ENCODE results near the gene HBQ1.
"Not testable (repeated sequence)": the region's sequence is repeated elsewhere in the genome, so short reads cannot be mapped to it uniquely, and the experiment has no call there.

The HBQ1 gene

DNA sequence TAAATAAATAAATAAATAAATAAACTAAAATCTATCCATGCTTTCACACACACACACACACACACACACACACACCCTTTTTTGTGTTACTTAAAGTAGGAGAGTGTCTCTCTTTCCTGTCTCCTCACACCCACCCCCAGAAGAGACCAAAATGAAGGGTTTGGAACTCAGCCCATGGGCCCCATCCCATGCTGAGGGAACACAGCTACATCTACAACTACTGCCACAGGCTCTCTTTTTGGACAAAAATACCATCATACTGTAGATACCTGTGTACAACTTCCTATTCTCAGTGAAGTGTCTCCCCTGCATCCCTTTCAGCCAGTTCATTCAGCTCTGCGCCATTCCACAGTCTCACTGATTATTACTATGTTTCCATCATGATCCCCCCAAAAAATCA is 9.5 kb upstream of the HBQ1 start:
- Histone ChIP-seq H3K9me3 (ENCODE audit: low read length) (no peaks in the 10 kb centered on the region), H3K4me1 (ENCODE audit: insufficient read depth, low read length) (peaks cover 3% of the 10 kb centered on the region), H3K27ac (ENCODE audit: low read depth, low read length) (no peak overlapping the region), H3K36me3 (ENCODE audit: insufficient read depth, low read length) (no peaks in the 10 kb centered on the region), H3K9ac (ENCODE audit: low read length) (no peak overlapping the region), H3K27me3 (ENCODE audit: control insufficient read depth in 1 of 2, insufficient read depth in 2 of 2, low read length in 2 of 2) (peaks cover 45 to 68% of the 10 kb centered on the region in 2 donors), H3K4me3 (ENCODE audit: low read depth in 1 of 2, low read length in 2 of 2) (no peak overlapping the region)

DNA sequence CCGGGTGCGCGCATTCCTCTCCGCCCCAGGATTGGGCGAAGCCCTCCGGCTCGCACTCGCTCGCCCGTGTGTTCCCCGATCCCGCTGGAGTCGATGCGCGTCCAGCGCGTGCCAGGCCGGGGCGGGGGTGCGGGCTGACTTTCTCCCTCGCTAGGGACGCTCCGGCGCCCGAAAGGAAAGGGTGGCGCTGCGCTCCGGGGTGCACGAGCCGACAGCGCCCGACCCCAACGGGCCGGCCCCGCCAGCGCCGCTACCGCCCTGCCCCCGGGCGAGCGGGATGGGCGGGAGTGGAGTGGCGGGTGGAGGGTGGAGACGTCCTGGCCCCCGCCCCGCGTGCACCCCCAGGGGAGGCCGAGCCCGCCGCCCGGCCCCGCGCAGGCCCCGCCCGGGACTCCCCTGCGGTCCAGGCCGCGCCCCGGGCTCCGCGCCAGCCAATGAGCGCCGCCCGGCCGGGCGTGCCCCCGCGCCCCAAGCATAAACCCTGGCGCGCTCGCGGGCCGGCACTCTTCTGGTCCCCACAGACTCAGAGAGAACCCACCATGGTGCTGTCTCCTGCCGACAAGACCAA is 7.8 kb upstream of the HBQ1 start, which contains the start of gene HBA2:
Gene HBA2 (plus strand): TSS at position 503 of the 568 bp plus-strand sequence. CDS start 37 bp downstream, at position 540.
- not testable (repeated sequence) for H3K36me3 ChIP-seq (ENCODE audit: insufficient read depth, low read length); H3K27ac ChIP-seq (ENCODE audit: low read depth, low read length)
- peaks cover 32 to 58% of the 10 kb centered on the region in 2 donors for H3K27me3 ChIP-seq (ENCODE audit: control insufficient read depth in 1 of 2, insufficient read depth in 2 of 2, low read length in 2 of 2)

DNA sequence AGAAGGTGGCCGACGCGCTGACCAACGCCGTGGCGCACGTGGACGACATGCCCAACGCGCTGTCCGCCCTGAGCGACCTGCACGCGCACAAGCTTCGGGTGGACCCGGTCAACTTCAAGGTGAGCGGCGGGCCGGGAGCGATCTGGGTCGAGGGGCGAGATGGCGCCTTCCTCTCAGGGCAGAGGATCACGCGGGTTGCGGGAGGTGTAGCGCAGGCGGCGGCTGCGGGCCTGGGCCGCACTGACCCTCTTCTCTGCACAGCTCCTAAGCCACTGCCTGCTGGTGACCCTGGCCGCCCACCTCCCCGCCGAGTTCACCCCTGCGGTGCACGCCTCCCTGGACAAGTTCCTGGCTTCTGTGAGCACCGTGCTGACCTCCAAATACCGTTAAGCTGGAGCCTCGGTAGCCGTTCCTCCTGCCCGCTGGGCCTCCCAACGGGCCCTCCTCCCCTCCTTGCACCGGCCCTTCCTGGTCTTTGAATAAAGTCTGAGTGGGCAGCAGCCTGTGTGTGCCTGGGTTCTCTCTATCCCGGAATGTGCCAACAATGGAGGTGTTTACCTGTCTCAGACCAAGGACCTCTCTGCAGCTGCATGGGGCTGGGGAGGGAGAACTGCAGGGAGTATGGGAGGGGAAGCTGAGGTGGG is 6.9 kb upstream of the HBQ1 start:
- H3K4me3 ChIP-seq (ENCODE audit: low read depth in 1 of 2, low read length in 2 of 2); H3K36me3 ChIP-seq (ENCODE audit: insufficient read depth, low read length); H3K9me3 ChIP-seq (ENCODE audit: low read length); H3K27ac ChIP-seq (ENCODE audit: low read depth, low read length); H3K9ac ChIP-seq (ENCODE audit: low read length); H3K4me1 ChIP-seq (ENCODE audit: insufficient read depth, low read length): not testable (repeated sequence)
- peaks cover 32 to 58% of the 10 kb centered on the region in 2 donors for H3K27me3 ChIP-seq (ENCODE audit: control insufficient read depth in 1 of 2, insufficient read depth in 2 of 2, low read length in 2 of 2)

More for the DNA sequence above, 7.8 kb upstream of the HBQ1 start, which contains the start of gene HBA2:
- not testable (repeated sequence) for H3K9ac ChIP-seq (ENCODE audit: low read length); H3K4me3 ChIP-seq (ENCODE audit: low read depth in 1 of 2, low read length in 2 of 2); H3K4me1 ChIP-seq (ENCODE audit: insufficient read depth, low read length); H3K9me3 ChIP-seq (ENCODE audit: low read length)

DNA sequence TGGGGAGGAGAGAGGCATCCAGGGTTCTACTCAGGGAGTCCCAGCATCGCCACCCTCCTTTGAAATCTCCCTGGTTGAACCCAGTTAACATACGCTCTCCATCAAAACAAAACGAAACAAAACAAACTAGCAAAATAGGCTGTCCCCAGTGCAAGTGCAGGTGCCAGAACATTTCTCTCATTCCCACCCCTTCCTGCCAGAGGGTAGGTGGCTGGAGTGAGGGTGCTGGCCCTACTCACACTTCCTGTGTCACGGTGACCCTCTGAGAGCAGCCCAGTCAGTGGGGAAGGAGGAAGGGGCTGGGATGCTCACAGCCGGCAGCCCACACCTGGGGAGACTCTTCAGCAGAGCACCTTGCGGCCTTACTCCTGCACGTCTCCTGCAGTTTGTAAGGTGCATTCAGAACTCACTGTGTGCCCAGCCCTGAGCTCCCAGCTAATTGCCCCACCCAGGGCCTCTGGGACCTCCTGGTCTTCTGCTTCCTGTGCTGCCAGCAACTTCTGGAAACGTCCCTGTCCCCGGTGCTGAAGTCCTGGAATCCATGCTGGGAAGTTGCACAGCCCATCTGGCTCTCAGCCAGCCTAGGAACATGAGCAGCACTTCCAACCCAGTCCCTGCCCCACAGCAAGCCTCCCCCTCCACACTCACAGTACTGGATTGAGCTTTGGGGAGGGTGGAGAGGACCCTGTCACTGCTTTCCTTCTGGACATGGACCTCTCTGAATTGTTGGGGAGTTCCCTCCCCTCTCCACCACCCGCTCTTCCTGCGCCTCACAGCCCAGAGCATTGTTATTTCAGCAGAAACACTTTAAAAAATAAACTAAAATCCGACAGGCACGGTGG is 6.1 kb upstream of the HBQ1 start:
- H3K27me3 ChIP-seq (ENCODE audit: control insufficient read depth in 1 of 2, insufficient read depth in 2 of 2, low read length in 2 of 2) = peaks cover 28 to 58% of the 10 kb centered on the region in 2 donors
- H3K36me3 ChIP-seq (ENCODE audit: insufficient read depth, low read length); H3K9ac ChIP-seq (ENCODE audit: low read length); H3K27ac ChIP-seq (ENCODE audit: low read depth, low read length); H3K4me1 ChIP-seq (ENCODE audit: insufficient read depth, low read length); H3K4me3 ChIP-seq (ENCODE audit: low read depth in 1 of 2, low read length in 2 of 2); H3K9me3 ChIP-seq (ENCODE audit: low read length): not testable (repeated sequence)

DNA sequence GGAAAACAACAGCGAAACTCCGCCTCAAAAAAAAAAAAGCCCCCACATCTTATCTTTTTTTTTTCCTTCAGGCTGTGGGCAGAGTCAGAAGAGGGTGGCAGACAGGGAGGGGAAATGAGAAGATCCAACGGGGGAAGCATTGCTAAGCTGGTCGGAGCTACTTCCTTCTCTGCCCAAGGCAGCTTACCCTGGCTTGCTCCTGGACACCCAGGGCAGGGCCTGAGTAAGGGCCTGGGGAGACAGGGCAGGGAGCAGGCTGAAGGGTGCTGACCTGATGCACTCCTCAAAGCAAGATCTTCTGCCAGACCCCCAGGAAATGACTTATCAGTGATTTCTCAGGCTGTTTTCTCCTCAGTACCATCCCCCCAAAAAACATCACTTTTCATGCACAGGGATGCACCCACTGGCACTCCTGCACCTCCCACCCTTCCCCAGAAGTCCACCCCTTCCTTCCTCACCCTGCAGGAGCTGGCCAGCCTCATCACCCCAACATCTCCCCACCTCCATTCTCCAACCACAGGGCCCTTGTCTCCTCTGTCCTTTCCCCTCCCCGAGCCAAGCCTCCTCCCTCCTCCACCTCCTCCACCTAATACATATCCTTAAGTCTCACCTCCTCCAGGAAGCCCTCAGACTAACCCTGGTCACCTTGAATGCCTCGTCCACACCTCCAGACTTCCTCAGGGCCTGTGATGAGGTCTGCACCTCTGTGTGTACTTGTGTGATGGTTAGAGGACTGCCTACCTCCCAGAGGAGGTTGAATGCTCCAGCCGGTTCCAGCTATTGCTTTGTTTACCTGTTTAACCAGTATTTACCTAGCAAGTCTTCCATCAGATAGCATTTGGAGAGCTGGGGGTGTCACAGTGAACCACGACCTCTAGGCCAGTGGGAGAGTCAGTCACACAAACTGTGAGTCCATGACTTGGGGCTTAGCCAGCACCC is 5.0 kb upstream of the HBQ1 start:
- no peak overlapping the region for H3K4me3 ChIP-seq (ENCODE audit: low read depth in 1 of 2, low read length in 2 of 2)
- H3K27me3 ChIP-seq (ENCODE audit: control insufficient read depth in 1 of 2, insufficient read depth in 2 of 2, low read length in 2 of 2) = peaks cover 36 to 59% of the 10 kb centered on the region in 2 donors
- H3K4me1 ChIP-seq (ENCODE audit: insufficient read depth, low read length) = peaks cover 5% of the 10 kb centered on the region
- H3K36me3 ChIP-seq (ENCODE audit: insufficient read depth, low read length) = no peaks in the 10 kb centered on the region
- H3K9ac ChIP-seq (ENCODE audit: low read length) = no peak overlapping the region
- H3K9me3 ChIP-seq (ENCODE audit: low read length) = no peaks in the 10 kb centered on the region
- H3K27ac ChIP-seq (ENCODE audit: low read depth, low read length) = no peak overlapping the region

DNA sequence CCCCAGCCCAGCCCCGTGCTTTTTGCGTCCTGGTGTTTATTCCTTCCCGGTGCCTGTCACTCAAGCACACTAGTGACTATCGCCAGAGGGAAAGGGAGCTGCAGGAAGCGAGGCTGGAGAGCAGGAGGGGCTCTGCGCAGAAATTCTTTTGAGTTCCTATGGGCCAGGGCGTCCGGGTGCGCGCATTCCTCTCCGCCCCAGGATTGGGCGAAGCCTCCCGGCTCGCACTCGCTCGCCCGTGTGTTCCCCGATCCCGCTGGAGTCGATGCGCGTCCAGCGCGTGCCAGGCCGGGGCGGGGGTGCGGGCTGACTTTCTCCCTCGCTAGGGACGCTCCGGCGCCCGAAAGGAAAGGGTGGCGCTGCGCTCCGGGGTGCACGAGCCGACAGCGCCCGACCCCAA is 4.3 kb upstream of the HBQ1 start:
- H3K4me1 ChIP-seq (ENCODE audit: insufficient read depth, low read length); H3K9ac ChIP-seq (ENCODE audit: low read length); H3K27ac ChIP-seq (ENCODE audit: low read depth, low read length); H3K4me3 ChIP-seq (ENCODE audit: low read depth in 1 of 2, low read length in 2 of 2); H3K36me3 ChIP-seq (ENCODE audit: insufficient read depth, low read length); H3K9me3 ChIP-seq (ENCODE audit: low read length): not testable (repeated sequence)
- H3K27me3 ChIP-seq (ENCODE audit: control insufficient read depth in 1 of 2, insufficient read depth in 2 of 2, low read length in 2 of 2) = peaks cover 36 to 64% of the 10 kb centered on the region in 2 donors

DNA sequence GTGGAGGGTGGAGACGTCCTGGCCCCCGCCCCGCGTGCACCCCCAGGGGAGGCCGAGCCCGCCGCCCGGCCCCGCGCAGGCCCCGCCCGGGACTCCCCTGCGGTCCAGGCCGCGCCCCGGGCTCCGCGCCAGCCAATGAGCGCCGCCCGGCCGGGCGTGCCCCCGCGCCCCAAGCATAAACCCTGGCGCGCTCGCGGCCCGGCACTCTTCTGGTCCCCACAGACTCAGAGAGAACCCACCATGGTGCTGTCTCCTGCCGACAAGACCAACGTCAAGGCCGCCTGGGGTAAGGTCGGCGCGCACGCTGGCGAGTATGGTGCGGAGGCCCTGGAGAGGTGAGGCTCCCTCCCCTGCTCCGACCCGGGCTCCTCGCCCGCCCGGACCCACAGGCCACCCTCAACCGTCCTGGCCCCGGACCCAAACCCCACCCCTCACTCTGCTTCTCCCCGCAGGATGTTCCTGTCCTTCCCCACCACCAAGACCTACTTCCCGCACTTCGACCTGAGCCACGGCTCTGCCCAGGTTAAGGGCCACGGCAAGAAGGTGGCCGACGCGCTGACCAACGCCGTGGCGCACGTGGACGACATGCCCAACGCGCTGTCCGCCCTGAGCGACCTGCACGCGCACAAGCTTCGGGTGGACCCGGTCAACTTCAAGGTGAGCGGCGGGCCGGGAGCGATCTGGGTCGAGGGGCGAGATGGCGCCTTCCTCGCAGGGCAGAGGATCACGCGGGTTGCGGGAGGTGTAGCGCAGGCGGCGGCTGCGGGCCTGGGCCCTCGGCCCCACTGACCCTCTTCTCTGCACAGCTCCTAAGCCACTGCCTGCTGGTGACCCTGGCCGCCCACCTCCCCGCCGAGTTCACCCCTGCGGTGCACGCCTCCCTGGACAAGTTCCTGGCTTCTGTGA is 3.5 kb upstream of the HBQ1 start, which contains the start of gene HBA1:
Gene HBA1 (plus strand): TSS at position 204 of the 906 bp plus-strand sequence. CDS start 37 bp downstream, at position 241.
- not testable (repeated sequence) for H3K36me3 ChIP-seq (ENCODE audit: insufficient read depth, low read length); H3K27ac ChIP-seq (ENCODE audit: low read depth, low read length); H3K4me3 ChIP-seq (ENCODE audit: low read depth in 1 of 2, low read length in 2 of 2); H3K9me3 ChIP-seq (ENCODE audit: low read length); H3K9ac ChIP-seq (ENCODE audit: low read length)
- Histone ChIP-seq H3K27me3 (ENCODE audit: control insufficient read depth in 1 of 2, insufficient read depth in 2 of 2, low read length in 2 of 2) (peaks cover 36 to 65% of the 10 kb centered on the region in 2 donors), H3K4me1 (ENCODE audit: insufficient read depth, low read length) (peaks cover 13% of the 10 kb centered on the region)

DNA sequence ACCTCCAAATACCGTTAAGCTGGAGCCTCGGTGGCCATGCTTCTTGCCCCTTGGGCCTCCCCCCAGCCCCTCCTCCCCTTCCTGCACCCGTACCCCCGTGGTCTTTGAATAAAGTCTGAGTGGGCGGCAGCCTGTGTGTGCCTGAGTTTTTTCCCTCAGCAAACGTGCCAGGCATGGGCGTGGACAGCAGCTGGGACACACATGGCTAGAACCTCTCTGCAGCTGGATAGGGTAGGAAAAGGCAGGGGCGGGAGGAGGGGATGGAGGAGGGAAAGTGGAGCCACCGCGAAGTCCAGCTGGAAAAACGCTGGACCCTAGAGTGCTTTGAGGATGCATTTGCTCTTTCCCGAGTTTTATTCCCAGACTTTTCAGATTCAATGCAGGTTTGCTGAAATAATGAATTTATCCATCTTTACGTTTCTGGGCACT is 2.9 kb upstream of the HBQ1 start:
- no peaks in the 10 kb centered on the region for H3K36me3 ChIP-seq (ENCODE audit: insufficient read depth, low read length)
- H3K9ac ChIP-seq (ENCODE audit: low read length) = no peak overlapping the region
- H3K4me1 ChIP-seq (ENCODE audit: insufficient read depth, low read length) = peaks cover 13% of the 10 kb centered on the region
- H3K27ac ChIP-seq (ENCODE audit: low read depth, low read length) = no peak overlapping the region
- H3K9me3 ChIP-seq (ENCODE audit: low read length) = no peaks in the 10 kb centered on the region
- H3K4me3 ChIP-seq (ENCODE audit: low read depth in 1 of 2, low read length in 2 of 2) = no peak overlapping the region
- peaks cover 36 to 63% of the 10 kb centered on the region in 2 donors for H3K27me3 ChIP-seq (ENCODE audit: control insufficient read depth in 1 of 2, insufficient read depth in 2 of 2, low read length in 2 of 2)

DNA sequence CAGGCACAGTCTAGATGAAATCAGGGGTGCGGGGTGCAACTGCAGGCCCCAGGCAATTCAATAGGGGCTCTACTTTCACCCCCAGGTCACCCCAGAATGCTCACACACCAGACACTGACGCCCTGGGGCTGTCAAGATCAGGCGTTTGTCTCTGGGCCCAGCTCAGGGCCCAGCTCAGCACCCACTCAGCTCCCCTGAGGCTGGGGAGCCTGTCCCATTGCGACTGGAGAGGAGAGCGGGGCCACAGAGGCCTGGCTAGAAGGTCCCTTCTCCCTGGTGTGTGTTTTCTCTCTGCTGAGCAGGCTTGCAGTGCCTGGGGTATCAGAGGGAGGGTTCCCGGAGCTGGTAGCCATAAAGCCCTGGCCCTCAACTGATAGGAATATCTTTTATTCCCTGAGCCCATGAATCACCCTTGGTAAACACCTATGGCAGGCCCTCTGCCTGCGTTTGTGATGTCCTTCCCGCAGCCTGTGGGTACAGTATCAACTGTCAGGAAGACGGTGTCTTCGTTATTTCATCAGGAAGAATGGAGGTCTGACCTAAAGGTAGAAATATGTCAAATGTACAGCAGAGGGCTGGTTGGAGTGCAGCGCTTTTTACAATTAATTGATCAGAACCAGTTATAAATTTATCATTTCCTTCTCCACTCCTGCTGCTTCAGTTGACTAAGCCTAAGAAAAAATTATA is 2.1 kb upstream of the HBQ1 start:
- H3K27ac ChIP-seq (ENCODE audit: low read depth, low read length) = no peak overlapping the region
- peaks cover 36 to 63% of the 10 kb centered on the region in 2 donors for H3K27me3 ChIP-seq (ENCODE audit: control insufficient read depth in 1 of 2, insufficient read depth in 2 of 2, low read length in 2 of 2)
- H3K4me1 ChIP-seq (ENCODE audit: insufficient read depth, low read length) = peaks cover 13% of the 10 kb centered on the region
- H3K4me3 ChIP-seq (ENCODE audit: low read depth in 1 of 2, low read length in 2 of 2) = no peak overlapping the region
- no peak overlapping the region for H3K9ac ChIP-seq (ENCODE audit: low read length)
- H3K9me3 ChIP-seq (ENCODE audit: low read length) = no peaks in the 10 kb centered on the region
- no peaks in the 10 kb centered on the region for H3K36me3 ChIP-seq (ENCODE audit: insufficient read depth, low read length)

DNA sequence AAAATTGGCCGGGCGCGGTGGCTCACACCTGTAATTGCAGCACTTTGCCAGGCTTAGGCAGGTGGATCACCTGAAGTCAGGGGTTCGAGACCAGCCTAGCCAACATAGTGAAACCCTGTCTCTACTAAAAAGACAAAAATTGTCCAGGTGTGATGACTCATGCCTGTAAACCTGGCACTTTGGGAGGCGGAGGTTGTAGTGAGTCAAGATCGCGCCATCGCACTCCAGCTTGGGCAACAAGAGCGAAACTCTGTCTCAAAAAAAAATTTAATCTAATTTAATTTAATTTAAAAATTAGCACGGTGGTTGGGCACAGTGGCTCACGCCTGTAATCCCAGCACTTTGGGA is 1.6 kb upstream of the HBQ1 start:
- Histone ChIP-seq H3K27me3 (ENCODE audit: control insufficient read depth in 1 of 2, insufficient read depth in 2 of 2, low read length in 2 of 2) (peaks cover 36 to 63% of the 10 kb centered on the region in 2 donors), H3K9me3 (ENCODE audit: low read length) (no peaks in the 10 kb centered on the region), H3K4me3 (ENCODE audit: low read depth in 1 of 2, low read length in 2 of 2) (no peak overlapping the region), H3K9ac (ENCODE audit: low read length) (no peak overlapping the region), H3K36me3 (ENCODE audit: insufficient read depth, low read length) (no peaks in the 10 kb centered on the region), H3K27ac (ENCODE audit: low read depth, low read length) (no peak overlapping the region), H3K4me1 (ENCODE audit: insufficient read depth, low read length) (peaks cover 13% of the 10 kb centered on the region)

All from muscle layer of colon (tissue), 2 donors.